SJCRH30 (cell line): Measurements from ENCODE around the gene MED12. TPM values are rescaled to one million over a fixed set of nuclear protein-coding genes. Genes with fewer than 3 reads are reported as not detected.
A peak's percentile ranks its signal among the peaks of the same experiment; 100 is the strongest.

Experiments
- DNase-seq, 2 experiments: peaks; one replicate each; pipeline ENCODE4 v3.0.0-alpha.2; 2015 to 2020
- H3K27ac ChIP-seq: fragments of 250-450 bp; sonication (Bioruptor Pico); 2 replicates; pipeline ENCODE4 v1.5.1; 2020; ENCODE audit warnings: mild to moderate bottlenecking, moderate library complexity
- H3K27me3 ChIP-seq: fragments of 250-450 bp; sonication (Bioruptor Pico); 2 replicates; pipeline ENCODE4 v1.5.1; 2020; ENCODE audit warnings: mild to moderate bottlenecking, moderate library complexity
- H3K36me3 ChIP-seq: fragments of 250-450 bp; sonication (Bioruptor Pico); 2 replicates; pipeline ENCODE4 v1.5.1; 2020; ENCODE audit warnings: mild to moderate bottlenecking, moderate library complexity
- H3K4me1 ChIP-seq: fragments of 250-450 bp; sonication (Bioruptor Pico); 2 replicates; pipeline ENCODE4 v1.5.1; 2020; ENCODE audit warnings: mild to moderate bottlenecking, moderate library complexity
- H3K4me3 ChIP-seq: fragments of 250-450 bp; sonication (Bioruptor Pico); 2 replicates; pipeline ENCODE4 v1.5.1; 2020; ENCODE audit warnings: mild to moderate bottlenecking, moderate library complexity
- H3K9me3 ChIP-seq: fragments of 250-450 bp; sonication (Bioruptor Pico); replicated peaks from 2 replicates; pipeline ENCODE4 v1.5.1; 2020; ENCODE audit warnings: mild to moderate bottlenecking, moderate library complexity
- total RNA-seq: library from RNA; depleted of rRNA; stranded (reverse); fragments of >200 nt; shearing (Covaris generic); gene quantifications from 2 replicates; pipeline ENCODE4 v1.2.3, GENCODE V29; 2014; rRNA removed

The MED12 gene
- total RNA-seq: 39.8 and 44.3 TPM in 2 replicates

DNA sequence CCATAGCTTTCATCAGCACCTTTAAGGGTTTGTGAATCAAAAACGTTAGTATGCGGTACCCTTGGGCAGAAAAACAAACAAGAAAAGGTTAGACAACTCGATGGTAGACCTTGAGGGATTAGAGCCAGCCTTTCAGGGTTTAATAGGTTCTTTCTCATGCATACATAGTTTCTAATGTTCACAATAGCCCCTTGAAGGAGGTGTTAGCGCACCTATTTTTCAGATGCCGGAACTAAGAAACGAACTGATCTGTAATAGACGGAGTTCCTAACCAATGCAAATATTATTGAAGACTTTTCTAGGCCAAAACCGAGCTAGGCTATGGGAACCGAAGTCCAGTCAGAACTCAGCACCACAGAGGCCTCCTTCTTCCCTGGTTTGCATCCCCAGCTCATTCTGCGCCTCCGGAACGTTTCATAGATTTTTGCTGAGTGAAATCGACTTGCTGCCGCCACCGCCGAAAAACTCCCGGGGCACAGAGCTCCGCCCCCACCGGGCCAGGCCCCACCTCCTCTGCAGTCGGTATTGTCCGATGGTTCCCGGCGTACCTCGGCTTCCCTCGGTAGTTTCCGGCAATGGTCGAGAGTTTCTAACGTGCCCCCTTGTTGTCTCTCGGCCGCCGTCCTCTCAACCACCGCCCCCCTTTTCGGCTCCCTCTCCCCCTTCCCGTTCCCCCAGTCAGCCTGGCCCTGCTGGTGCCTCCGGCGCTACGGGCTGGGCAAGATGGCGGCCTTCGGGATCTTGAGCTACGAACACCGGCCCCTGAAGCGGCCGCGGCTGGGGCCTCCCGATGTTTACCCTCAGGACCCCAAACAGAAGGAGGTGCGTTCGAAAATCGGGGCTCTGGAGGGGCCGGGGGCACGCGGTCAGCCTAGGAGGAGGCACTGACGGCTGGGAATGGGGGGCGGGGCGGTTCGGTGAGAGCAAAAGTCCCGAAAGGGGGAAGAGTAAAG is at the start of gene MED12:
Gene MED12 (plus strand): TSS at position 565 of the 953 bp plus-strand sequence. CDS start 159 bp downstream, at position 724.
- Histone ChIP-seq H3K4me3 (peak within 1 kb of the TSS; percentile 76), H3K27ac (peak within 1 kb of the TSS; percentile 75), H3K9me3 (no peaks in the 10 kb centered on the region), H3K27me3 (no peaks in the 10 kb centered on the region), H3K4me1 (no peaks in the 10 kb centered on the region), H3K36me3 (peaks cover 22% of the 10 kb centered on the region)
- DNase-seq: peak; percentile 90 to 92

GRCh38 chrX:71070531-71070930 is 47.9 kb upstream of the MED12 start:
- Histone ChIP-seq H3K4me1 (no peaks in the 10 kb centered on the region), H3K9me3 (no peaks in the 10 kb centered on the region), H3K27ac (no peak overlapping the region), H3K27me3 (no peaks in the 10 kb centered on the region), H3K4me3 (no peak overlapping the region), H3K36me3 (no peaks in the 10 kb centered on the region)
- no peak for DNase-seq

- no peaks in the 10 kb centered on the region for H3K36me3 ChIP-seq
- no peaks in the 10 kb centered on the region for H3K9me3 ChIP-seq
- DNase-seq: peak in 1 of 2 experiments; percentile 57
- H3K27ac ChIP-seq: no peak overlapping the region
- H3K4me1 ChIP-seq: peaks cover 10% of the 10 kb centered on the region
- H3K4me3 ChIP-seq: no peak overlapping the region
- no peaks in the 10 kb centered on the region for H3K27me3 ChIP-seq
Measured at GRCh38 chrX:71081330-71082123, 36.9 kb upstream of the MED12 start.

- H3K27ac ChIP-seq: no peak overlapping the region
- H3K27me3 ChIP-seq: no peaks in the 10 kb centered on the region
- H3K4me3 ChIP-seq: no peak overlapping the region
- H3K4me1 ChIP-seq: peaks cover 10% of the 10 kb centered on the region
- no peak for DNase-seq
- no peaks in the 10 kb centered on the region for H3K9me3 ChIP-seq
- H3K36me3 ChIP-seq: no peaks in the 10 kb centered on the region
Measured at GRCh38 chrX:71082124-71082647, 36.2 kb upstream of the MED12 start.

DNA sequence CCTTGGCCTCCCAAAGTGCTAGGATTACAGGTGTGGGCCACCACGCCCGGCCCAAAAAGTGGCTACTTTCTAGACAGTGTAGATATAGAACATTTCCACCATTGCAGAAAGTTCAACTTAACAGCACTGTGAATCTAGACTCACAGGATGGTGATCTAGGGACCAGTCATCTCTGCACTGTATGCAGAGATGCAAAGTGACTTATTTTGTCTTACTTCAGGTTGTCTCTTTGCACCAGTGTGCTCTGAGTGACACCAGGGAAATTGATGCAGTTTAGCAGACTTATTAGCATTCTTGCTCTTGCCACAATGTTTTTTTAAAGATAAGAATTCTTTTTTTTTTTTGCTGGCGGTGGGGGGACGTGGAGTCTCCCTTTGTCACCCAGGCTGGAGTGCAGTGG is 35.6 kb upstream of the MED12 start:
- Histone ChIP-seq H3K27me3 (no peaks in the 10 kb centered on the region), H3K36me3 (no peaks in the 10 kb centered on the region), H3K27ac (no peak overlapping the region), H3K4me3 (no peak overlapping the region), H3K9me3 (no peaks in the 10 kb centered on the region), H3K4me1 (peaks cover 10% of the 10 kb centered on the region)
- DNase-seq: no peak

DNA sequence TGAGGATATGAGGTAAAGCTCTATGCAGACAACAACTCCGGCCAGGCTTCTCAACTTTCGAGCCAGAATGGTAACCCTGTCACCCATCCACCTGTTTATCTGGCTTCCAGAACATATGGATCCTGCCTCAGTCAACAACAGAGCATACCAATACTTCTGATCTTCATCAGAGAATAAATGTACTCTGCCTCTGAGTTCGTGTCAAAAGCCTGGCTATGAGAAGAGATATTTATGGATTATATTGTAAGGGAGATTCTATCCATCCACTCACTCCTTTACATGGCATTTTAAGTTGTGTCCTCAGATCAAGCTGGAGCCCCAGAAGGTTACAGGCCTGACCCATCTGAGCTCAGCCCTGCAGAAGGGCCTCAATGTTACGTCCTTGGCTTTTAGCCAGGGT is 32.5 kb upstream of the MED12 start:
- H3K36me3 ChIP-seq: no peaks in the 10 kb centered on the region
- DNase-seq: no peak
- no peaks in the 10 kb centered on the region for H3K9me3 ChIP-seq
- H3K4me1 ChIP-seq: peaks cover 10% of the 10 kb centered on the region
- H3K4me3 ChIP-seq: no peak overlapping the region
- no peak overlapping the region for H3K27ac ChIP-seq
- H3K27me3 ChIP-seq: no peaks in the 10 kb centered on the region

DNA sequence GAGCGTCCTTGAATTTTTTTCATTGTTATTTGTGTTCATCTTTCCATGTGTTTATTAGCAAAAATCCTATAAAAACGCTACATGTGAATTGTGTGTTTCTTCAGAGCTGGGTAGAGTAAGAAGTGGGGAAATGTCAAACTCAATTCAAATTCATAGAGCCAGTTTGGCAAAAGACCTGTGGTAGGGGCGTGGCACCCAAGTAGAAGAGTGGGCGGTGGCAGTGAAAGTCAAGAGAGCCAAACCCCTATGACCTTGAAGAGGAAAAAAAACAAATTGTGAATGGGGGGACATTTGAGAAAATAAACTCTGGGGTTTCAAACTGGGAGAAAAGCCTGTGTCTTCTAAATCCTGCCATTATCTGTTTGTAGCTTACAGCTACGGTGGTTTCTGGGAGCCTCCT is 27.1 kb upstream of the MED12 start:
- Histone ChIP-seq H3K9me3 (no peaks in the 10 kb centered on the region), H3K4me3 (no peak overlapping the region), H3K27me3 (no peaks in the 10 kb centered on the region), H3K36me3 (no peaks in the 10 kb centered on the region), H3K27ac (no peak overlapping the region), H3K4me1 (no peaks in the 10 kb centered on the region)
- no peak for DNase-seq

DNA sequence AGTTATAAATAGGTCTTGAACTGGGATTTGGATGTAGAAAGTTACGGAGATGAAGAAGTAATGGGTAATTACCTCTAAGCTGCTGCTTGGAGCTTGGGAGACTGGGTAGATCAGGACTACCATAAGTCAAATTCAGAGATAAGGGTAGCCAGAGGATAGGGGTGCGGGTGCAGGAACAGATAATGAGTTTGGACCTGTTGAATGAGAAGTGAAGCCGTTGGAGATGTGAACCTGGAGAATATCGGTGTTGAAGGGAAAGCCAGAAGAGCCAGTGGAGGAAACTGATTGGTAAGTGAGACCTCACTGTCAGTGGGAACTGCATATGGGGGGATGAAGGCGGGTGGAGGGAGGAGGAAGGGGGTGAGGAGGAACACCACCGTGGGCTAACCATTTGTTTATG is 23.4 kb upstream of the MED12 start:
- H3K9me3 ChIP-seq: no peaks in the 10 kb centered on the region
- H3K36me3 ChIP-seq: no peaks in the 10 kb centered on the region
- peak overlapping the region; percentile 62 for H3K4me3 ChIP-seq
- no peaks in the 10 kb centered on the region for H3K27me3 ChIP-seq
- peaks cover 12% of the 10 kb centered on the region for H3K4me1 ChIP-seq
- H3K27ac ChIP-seq: no peak overlapping the region
- DNase-seq: no peak

DNA sequence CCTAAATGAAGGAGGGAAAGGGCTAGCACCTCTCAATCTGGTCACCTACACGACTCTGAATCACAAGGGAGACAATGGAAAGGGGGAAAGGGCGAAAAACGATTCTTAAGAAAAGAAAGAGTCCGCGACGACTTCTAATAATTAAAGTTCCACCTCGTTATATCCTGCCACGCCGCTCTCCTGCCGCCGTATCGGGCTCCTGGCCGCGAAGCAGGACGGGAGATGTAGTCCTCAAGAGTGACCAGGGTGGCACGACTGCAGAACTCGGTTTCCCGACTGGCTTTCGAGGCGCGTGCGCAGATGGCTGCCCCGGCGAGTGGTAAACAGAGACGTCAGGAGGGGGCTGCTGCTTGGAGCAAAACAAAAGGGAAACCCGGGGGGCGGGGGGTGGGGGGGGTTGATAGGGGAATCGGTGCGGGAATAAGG is 22.8 kb upstream of the MED12 start, which contains the start of gene FOXO4:
Gene FOXO4 (plus strand): TSS at position 297 of the 426 bp plus-strand sequence. CDS start 678 bp downstream, outside the sequence.
- H3K27ac ChIP-seq: peak within 1 kb of the TSS; percentile 22; the same call in 1 of the 2 replicates
- DNase-seq: peak; percentile 93

GRCh38 chrX:71095981-71096759 is 22.2 kb upstream of the MED12 start:
- Histone ChIP-seq H3K4me3 (peak overlapping the region; percentile 62), H3K9me3 (no peaks in the 10 kb centered on the region), H3K27me3 (no peaks in the 10 kb centered on the region), H3K36me3 (no peaks in the 10 kb centered on the region), H3K27ac (no peak overlapping the region), H3K4me1 (peaks cover 12% of the 10 kb centered on the region)
- peak in 1 of 2 experiments; percentile 76 for DNase-seq

More for the DNA sequence above, 22.8 kb upstream of the MED12 start, which contains the start of gene FOXO4:
- Histone ChIP-seq H3K9me3 (no peaks in the 10 kb centered on the region), H3K36me3 (no peaks in the 10 kb centered on the region), H3K4me3 (peak within 1 kb of the TSS; percentile 62), H3K27me3 (no peaks in the 10 kb centered on the region), H3K4me1 (peaks cover 12% of the 10 kb centered on the region)

DNA sequence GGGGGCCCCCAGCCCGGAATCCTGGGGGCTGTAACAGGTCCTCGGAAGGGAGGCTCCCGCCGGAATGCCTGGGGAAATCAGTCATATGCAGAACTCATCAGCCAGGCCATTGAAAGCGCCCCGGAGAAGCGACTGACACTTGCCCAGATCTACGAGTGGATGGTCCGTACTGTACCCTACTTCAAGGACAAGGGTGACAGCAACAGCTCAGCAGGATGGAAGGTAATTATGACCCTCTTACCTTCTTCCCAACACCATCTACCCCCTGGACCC is 21.7 kb upstream of the MED12 start:
- no peaks in the 10 kb centered on the region for H3K9me3 ChIP-seq
- H3K4me1 ChIP-seq: peaks cover 16% of the 10 kb centered on the region
- peak overlapping the region; percentile 62 for H3K4me3 ChIP-seq
- no peak overlapping the region for H3K27ac ChIP-seq
- DNase-seq: no peak
- no peaks in the 10 kb centered on the region for H3K36me3 ChIP-seq
- H3K27me3 ChIP-seq: no peaks in the 10 kb centered on the region

DNA sequence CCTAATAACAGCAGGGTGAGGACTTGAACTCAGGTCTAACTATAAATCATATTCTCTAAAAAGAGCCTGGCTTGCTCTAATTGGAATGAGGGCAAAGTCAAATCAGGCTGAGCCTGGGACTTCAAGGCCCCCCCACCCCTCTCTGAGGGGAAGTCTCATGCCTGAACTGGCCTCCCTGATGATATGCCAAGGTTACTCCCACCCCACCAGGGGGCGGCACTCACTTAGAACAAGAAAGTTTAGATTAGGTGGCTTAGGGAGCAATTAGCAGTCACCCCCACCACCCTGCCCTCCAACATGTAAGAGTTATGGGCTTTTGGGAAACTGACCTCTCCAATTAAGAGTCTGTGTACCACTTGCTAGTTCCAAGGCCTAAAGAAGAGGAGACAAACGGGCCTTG is 20.1 kb upstream of the MED12 start:
- peak; percentile 71 to 84 for DNase-seq

DNA sequence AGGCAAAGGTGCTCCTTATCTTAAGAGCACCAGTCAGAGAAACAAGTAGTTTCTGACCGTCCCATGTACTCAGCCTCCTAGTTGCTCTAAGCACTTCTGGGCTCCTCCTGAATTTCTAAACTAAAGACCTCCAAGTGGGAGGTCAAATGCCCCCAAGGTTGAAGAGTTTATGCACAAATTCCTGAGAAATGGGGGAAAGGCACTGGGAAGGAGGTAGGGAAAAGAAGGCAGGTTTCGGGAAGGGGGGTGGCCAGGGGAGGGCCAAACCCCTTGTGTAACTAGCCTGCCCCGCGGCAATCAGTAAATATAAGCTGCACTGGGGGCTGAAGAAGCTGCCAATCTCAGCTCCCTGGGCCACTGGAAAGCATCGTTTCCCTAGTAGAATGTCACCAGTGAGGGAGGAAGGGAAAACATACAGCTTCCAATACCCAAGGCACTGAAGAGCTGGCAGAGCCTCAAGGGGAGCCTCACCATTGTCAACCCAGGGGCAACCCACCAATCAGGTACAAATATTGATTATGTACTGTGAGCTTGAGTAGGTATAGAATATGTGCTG is 19.4 kb upstream of the MED12 start:
- Histone ChIP-seq H3K9me3 (no peaks in the 10 kb centered on the region), H3K4me1 (peaks cover 31% of the 10 kb centered on the region), H3K27me3 (no peaks in the 10 kb centered on the region), H3K36me3 (no peaks in the 10 kb centered on the region), H3K27ac (no peak overlapping the region), H3K4me3 (no peak overlapping the region)
- no peak for DNase-seq

More for the DNA sequence above, 20.1 kb upstream of the MED12 start:
- no peak overlapping the region for H3K27ac ChIP-seq
- H3K27me3 ChIP-seq: no peaks in the 10 kb centered on the region
- H3K4me1 ChIP-seq: peaks cover 28% of the 10 kb centered on the region
- no peaks in the 10 kb centered on the region for H3K9me3 ChIP-seq
- H3K36me3 ChIP-seq: no peaks in the 10 kb centered on the region
- no peak overlapping the region for H3K4me3 ChIP-seq

- Histone ChIP-seq H3K4me3 (no peak overlapping the region), H3K9me3 (no peaks in the 10 kb centered on the region), H3K27me3 (no peaks in the 10 kb centered on the region), H3K4me1 (peaks cover 35% of the 10 kb centered on the region), H3K27ac (no peak overlapping the region), H3K36me3 (no peaks in the 10 kb centered on the region)
- DNase-seq: no peak
Measured at GRCh38 chrX:71099736-71100135, 18.7 kb upstream of the MED12 start.
